Stomach (tissue), 9 donors: ENCODE data around the gene MYO5A. TPM values are rescaled to one million over a fixed set of nuclear protein-coding genes. Genes with fewer than 3 reads are reported as not detected.

Source experiments
- DNase-seq, 2 donors: peaks; one replicate each; pipeline versions ENCODE4 v3.0.0 to v3.0.0-alpha.2; 2013 to 2019
- H3K27ac ChIP-seq, 5 donors: fragments of 200-600 bp in 4 of 5; sonication (generic) in 4 of 5; one replicate each; pipeline ENCODE4 v1.5.1; 2013 to 2019; ENCODE audit warnings: mild to moderate bottlenecking in 1 of 5, moderate library complexity in 1 of 5
- H3K27me3 ChIP-seq, 3 donors: fragments of 200-600 bp; sonication (generic); one replicate each; pipeline ENCODE4 v1.5.1; 2017 to 2019; ENCODE audit warnings: mixed run types in 1 of 3
- H3K36me3 ChIP-seq, 4 donors: fragments of 200-600 bp; sonication (generic); 1 replicate in 3 of 4; 2 replicates in 1 of 4; pipeline ENCODE4 v1.5.1; 2016 to 2019
- H3K4me1 ChIP-seq, 4 donors: fragments of 200-600 bp; sonication (generic); one replicate each; pipeline ENCODE4 v1.5.1; 2016 to 2019
- H3K4me3 ChIP-seq, 4 donors: fragments of 200-600 bp; sonication (generic) in 3 of 4; one replicate each; pipeline ENCODE4 v1.5.1; 2016 to 2019; ENCODE audit warnings: mild to moderate bottlenecking in 1 of 4
- H3K9me3 ChIP-seq, 4 donors: fragments of 200-600 bp; sonication (generic); one replicate each; pipeline ENCODE4 v1.5.1; 2016 to 2019
- EP300 ChIP-seq: sonication (generic); formaldehyde crosslinking; IDR thresholded peaks from one replicate; pipeline ENCODE4 v1.6.1; 2017; ENCODE audit warnings: antibody characterized with exemption
- POLR2A ChIP-seq, 4 donors: fragments of 450-650 bp; IDR thresholded peaks; one replicate each; pipeline ENCODE4 v1.6.1; 2016; ENCODE audit warnings: antibody characterized with exemption in 4 of 4, control low read depth in 2 of 4, mild to moderate bottlenecking in 1 of 4, moderate library complexity in 1 of 4
- POLR2AphosphoS5 ChIP-seq, 3 donors: sonication (generic); formaldehyde crosslinking; IDR thresholded peaks; one replicate each; pipeline ENCODE4 v1.6.1; 2016; ENCODE audit warnings: antibody characterized with exemption in 3 of 3
- WGBS, 5 donors: extraction: QIAGEN DNeasy Blood & Tissue Kit in 3 of 5; methylation state at CpG; one replicate each; pipeline versions ENCODE4 v1.1.5 to v1.1.7; 2013 to 2018; 5-methylcytosine and 5-hydroxymethylcytosine counted together
- intact Hi-C: fragments of 100-400 bp; cut with DNase I; formaldehyde crosslinking; loops from one replicate; pipeline ENCODE4 v1.15.1; 2023; ENCODE audit warnings: low total_unique reads
- polyA plus RNA-seq, 3 donors: library from polyadenylated mRNA; stranded (reverse); fragments of 200-250 nt; gene quantifications; one replicate each; pipeline ENCODE4 v1.2.3, GENCODE V29; 2013
- total RNA-seq, 5 donors: library from RNA; depleted of rRNA; stranded (reverse); fragments of >200 nt; gene quantifications; one replicate each; pipeline versions ENCODE4 v1.1.0 to v1.2.3, GENCODE V29; 2014 to 2016
- TF ChIP-seq, protein P1 (sequence below), 7 experiments: fragments of 450-650 bp in 4 of 7; fragments of 200-600 bp in 3 of 7; sonication (generic) in 3 of 7; IDR thresholded peaks; one replicate each; pipeline ENCODE4 v1.5.1; 2016 to 2019; ENCODE audit warnings: antibody characterized with exemption in 7 of 7, control low read depth in 2 of 7, mild to moderate bottlenecking in 1 of 7
- donor health status: healthy with polysubstance abuse.
- donor health status: Bipolar disorder and iron deficiency.
- donor health status: healthy.

The MYO5A gene
- total and polyA plus RNA-seq, 8 donors, result 1.2 to 26.2 (median 12.0) TPM

DNA sequence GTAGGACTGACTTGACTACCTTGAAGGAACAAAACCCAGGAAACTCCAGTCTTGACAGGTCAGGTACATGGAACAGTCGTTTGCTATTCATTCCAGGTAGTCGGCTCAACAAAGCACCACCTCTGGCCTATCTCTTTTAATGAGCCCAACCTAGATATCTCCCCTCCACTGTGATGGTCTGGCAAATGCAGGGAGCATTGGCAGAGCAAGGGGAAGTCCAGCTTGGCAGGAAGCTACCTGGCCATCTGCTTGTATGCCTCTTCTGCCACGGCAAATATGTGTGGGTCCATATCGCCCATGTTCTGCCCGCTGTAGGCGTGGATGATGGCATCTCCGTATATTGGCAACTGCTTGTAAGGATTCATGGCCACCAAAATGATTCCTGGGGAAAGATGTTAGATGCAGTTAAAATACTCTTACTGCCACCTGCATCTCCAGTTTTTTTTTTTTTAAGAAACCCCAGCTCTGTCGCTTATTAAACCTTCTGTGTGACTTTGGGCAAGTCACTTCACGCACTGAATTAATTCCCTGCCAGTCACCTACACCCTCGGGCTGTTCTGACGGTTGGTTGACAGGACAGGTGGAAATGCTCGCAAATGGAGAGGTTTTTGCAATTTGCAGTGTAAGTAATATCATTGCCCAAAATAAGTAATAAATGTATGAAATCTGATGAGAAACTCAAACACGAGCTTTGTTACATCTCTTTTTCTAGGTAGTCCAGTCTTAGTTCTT, 249.9 kb downstream of the MYO5A start:
- H3K27me3 ChIP-seq, result no peaks in the 10 kb centered on the region
- peaks cover 24 to 74% (median 57%) of the 10 kb centered on the region in 4 donors for H3K36me3 ChIP-seq
- H3K9me3 ChIP-seq, result no peaks in the 10 kb centered on the region
- H3K4me3 ChIP-seq, result no peak overlapping the region
- peaks cover 13 to 18% (median 15%) of the 10 kb centered on the region in 4 donors for H3K4me1 ChIP-seq
- TF ChIP-seq EP300 (no peak), POLR2A (IDR thresholded peaks at IDR 0.05) (no peak), POLR2AphosphoS5 (IDR thresholded peaks at IDR 0.05) (no peak)
- TF ChIP-seq, protein P1, sequence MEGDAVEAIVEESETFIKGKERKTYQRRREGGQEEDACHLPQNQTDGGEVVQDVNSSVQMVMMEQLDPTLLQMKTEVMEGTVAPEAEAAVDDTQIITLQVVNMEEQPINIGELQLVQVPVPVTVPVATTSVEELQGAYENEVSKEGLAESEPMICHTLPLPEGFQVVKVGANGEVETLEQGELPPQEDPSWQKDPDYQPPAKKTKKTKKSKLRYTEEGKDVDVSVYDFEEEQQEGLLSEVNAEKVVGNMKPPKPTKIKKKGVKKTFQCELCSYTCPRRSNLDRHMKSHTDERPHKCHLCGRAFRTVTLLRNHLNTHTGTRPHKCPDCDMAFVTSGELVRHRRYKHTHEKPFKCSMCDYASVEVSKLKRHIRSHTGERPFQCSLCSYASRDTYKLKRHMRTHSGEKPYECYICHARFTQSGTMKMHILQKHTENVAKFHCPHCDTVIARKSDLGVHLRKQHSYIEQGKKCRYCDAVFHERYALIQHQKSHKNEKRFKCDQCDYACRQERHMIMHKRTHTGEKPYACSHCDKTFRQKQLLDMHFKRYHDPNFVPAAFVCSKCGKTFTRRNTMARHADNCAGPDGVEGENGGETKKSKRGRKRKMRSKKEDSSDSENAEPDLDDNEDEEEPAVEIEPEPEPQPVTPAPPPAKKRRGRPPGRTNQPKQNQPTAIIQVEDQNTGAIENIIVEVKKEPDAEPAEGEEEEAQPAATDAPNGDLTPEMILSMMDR (IDR thresholded peaks at IDR 0.05), result no peak
- no peak overlapping the region for H3K27ac ChIP-seq
- WGBS, 5 donors, result 86 to 91% (median 90%) methylated on average over 13 of the region's 13 CpGs
- intact Hi-C loops, result no loop called here
- no peak for DNase-seq

DNA sequence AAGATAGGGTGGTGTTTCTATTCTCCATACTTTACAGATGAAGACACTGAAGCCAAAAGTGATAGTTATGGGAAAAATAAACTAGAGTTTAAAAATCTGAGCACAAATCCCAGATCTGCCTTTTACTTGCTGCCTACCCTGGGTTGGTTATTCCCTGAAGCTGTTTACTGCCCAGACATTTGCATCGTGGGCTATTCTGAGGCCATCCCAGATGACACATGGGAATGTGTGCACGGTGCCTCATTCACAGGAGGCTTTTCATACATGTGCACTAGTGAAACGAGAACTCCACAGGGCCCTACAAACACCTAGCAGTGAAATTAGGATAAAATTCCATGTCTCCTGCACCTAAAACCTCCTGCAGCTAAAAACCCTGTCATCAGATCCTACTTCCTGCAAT, 250.5 kb downstream of the MYO5A start:
- no peak overlapping the region for H3K4me3 ChIP-seq
- whole genome bisulfite sequencing, 5 donors, result 77 to 92% (median 88%) methylated on average over 3 of the region's 3 CpGs
- H3K27ac ChIP-seq, result no peak overlapping the region
- no peaks in the 10 kb centered on the region for H3K9me3 ChIP-seq
- intact Hi-C loops, result no loop called here
- H3K4me1 ChIP-seq, result peaks cover 13 to 18% (median 15%) of the 10 kb centered on the region in 4 donors
- peaks cover 24 to 80% (median 64%) of the 10 kb centered on the region in 4 donors for H3K36me3 ChIP-seq
- no peak for DNase-seq
- H3K27me3 ChIP-seq, result no peaks in the 10 kb centered on the region
- TF ChIP-seq POLR2A (IDR thresholded peaks at IDR 0.05), result no peak
- TF ChIP-seq POLR2AphosphoS5 (IDR thresholded peaks at IDR 0.05), result no peak
- TF ChIP-seq EP300, result no peak
- TF ChIP-seq, protein P1 (IDR thresholded peaks at IDR 0.05), result no peak

DNA sequence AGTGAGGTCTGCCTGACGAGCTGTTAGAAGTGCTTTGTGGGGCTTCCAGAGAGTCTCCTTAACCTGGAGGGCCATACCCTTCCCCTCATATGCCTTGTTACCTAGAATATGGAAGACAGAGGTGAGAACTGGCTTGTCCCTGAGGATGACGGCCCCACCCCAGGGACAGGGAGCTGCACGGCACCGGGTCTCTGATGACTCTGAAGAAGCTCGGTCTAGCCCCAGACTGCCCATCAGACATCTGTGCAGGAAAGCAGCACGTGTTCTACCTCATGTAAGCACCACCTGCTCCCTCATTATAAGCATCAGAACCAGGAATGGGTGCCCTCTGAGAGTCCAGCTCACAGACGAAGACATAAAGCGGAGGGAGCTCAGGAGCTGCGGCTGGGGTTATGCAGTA, 251.1 kb downstream of the MYO5A start:
- no peak for DNase-seq
- no peaks in the 10 kb centered on the region for H3K27me3 ChIP-seq
- 90 to 95% (median 93%) methylated on average over 9 of the region's 9 CpGs for WGBS, 5 donors
- no peak overlapping the region for H3K27ac ChIP-seq
- TF ChIP-seq, protein P1 (IDR thresholded peaks at IDR 0.05), result no peak
- TF ChIP-seq EP300 (no peak), POLR2A (IDR thresholded peaks at IDR 0.05) (no peak), POLR2AphosphoS5 (IDR thresholded peaks at IDR 0.05) (no peak)
- no peaks in the 10 kb centered on the region for H3K9me3 ChIP-seq
- peaks cover 13 to 18% (median 14%) of the 10 kb centered on the region in 4 donors for H3K4me1 ChIP-seq
- intact Hi-C loops, result no loop called here
- H3K36me3 ChIP-seq, result peaks cover 24 to 84% (median 68%) of the 10 kb centered on the region in 4 donors
- no peak overlapping the region for H3K4me3 ChIP-seq

DNA sequence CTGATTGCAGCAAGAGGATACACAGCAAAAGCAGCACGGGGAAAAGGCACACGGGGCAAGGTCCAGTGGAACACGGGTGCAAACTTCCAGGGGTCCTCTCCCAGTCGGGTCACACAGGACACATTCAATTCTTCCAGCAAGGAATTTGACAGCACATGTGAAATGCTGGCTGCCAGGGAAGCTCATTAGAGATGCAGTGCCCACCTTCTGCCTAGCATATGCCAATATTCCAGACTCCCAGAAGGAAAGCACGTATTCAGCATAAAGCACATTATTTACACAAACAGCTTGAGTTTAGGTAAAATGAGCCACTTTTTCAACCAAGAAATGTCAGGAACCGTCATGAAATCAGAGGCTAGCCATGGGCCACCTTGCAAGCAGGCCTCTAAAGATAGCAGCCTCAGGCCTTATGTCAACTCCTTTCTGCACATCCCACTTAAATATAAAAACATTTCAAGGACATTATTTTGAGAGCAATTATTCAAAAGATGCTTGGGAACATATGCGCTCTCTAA, 252.4 kb downstream of the MYO5A start:
- intact Hi-C loops, result no loop called here
- H3K4me3 ChIP-seq, result no peak overlapping the region
- peaks cover 2 to 12% (median 6%) of the 10 kb centered on the region in 4 donors for H3K4me1 ChIP-seq
- H3K9me3 ChIP-seq, result no peaks in the 10 kb centered on the region
- peaks cover 24 to 92% (median 77%) of the 10 kb centered on the region in 4 donors for H3K36me3 ChIP-seq
- 92 to 94% (median 93%) methylated on average over 7 of the region's 7 CpGs for WGBS, 5 donors
- no peak for TF ChIP-seq EP300
- TF ChIP-seq POLR2AphosphoS5 (IDR thresholded peaks at IDR 0.05), result no peak
- TF ChIP-seq POLR2A (IDR thresholded peaks at IDR 0.05), result no peak
- TF ChIP-seq, protein P1 (IDR thresholded peaks at IDR 0.05), result no peak
- no peak for DNase-seq
- no peaks in the 10 kb centered on the region for H3K27me3 ChIP-seq
- H3K27ac ChIP-seq, result no peak overlapping the region
